Peyer's patch (tissue), 4 donors: ENCODE results near the gene TMEM266.

Source experiments
- CTCF ChIP-seq, 6 experiments: fragments of 450-650 bp in 4 of 6; fragments of 200-600 bp in 2 of 6; sonication (generic) in 1 of 6; IDR thresholded peaks; one replicate each; pipeline ENCODE4 v1.5.1; 2017 to 2019; ENCODE audit warnings: antibody characterized with exemption in 6 of 6, mild to moderate bottlenecking in 3 of 6, moderate library complexity in 1 of 6
- POLR2A ChIP-seq, 2 donors: fragments of 450-650 bp; IDR thresholded peaks; one replicate each; pipeline ENCODE4 v1.5.1; 2017; ENCODE audit warnings: antibody characterized with exemption in 2 of 2, mild to moderate bottlenecking in 2 of 2, moderate library complexity in 2 of 2

- TF ChIP-seq CTCF (IDR thresholded peaks at IDR 0.05) (no peak), POLR2A (IDR thresholded peaks at IDR 0.05) (no peak)
These were observed 45.6 kb downstream of the TMEM266 start for GRCh38 chr15:76105391-76105790.
